ENCODE data around the gene MED26. TPM values are rescaled to one million over a fixed set of nuclear protein-coding genes. Genes with fewer than 3 reads are reported as not detected.

Gene MED26
- total RNA-seq, 1 experiment from 2014 or later = 11.4 TPM

DNA sequence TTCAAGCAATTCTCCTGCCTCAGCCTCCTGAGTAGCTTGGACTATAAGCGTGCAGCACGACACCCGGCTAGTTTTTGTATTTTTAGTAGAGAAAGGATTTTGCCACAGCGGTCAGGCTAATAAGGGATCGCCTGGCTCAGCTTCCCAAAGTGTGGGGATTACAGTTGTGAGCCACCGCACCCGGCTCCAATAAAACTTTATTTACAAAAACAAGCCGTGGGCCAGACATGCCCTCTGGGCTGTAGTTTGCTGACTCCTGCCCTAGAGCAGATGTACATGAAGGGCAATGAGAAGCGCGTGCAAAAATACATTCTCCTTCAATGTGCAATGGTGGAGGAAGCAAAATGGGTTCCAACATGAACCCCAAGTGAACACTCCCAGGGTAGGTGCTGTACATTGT, 13.7 kb upstream of the MED26 start:
- no peak overlapping the region for H3K4me2 ChIP-seq (ENCODE audit: insufficient read depth, insufficient read length, low read length)
- H3K9me3 Mint-ChIP-seq = no peaks in the 10 kb centered on the region
- H2BK15ac ChIP-seq (ENCODE audit: low read depth, low read length) = no peak overlapping the region
- no peak overlapping the region for H2AFZ ChIP-seq (ENCODE audit: low read length)
- H4K91ac ChIP-seq (ENCODE audit: insufficient read length, low read depth, low read length) = no peak overlapping the region
- no peak overlapping the region for H3K23ac ChIP-seq (ENCODE audit: insufficient read length, low read depth, low read length)
- WGBS (ENCODE audit: extremely low coverage, insufficient read length, low lambda C conversion rate) = no CpG with 5 or more reads among the region's 10 CpGs
- H3K56ac ChIP-seq (ENCODE audit: insufficient read length, low read depth, low read length) = no peak overlapping the region
- no peak for DNase-seq
- H3K27ac Mint-ChIP-seq = no peak overlapping the region; a peak in 1 of 7 replicates
- no peaks in the 10 kb centered on the region for H3K27me3 Mint-ChIP-seq (ENCODE audit: low read depth)
- peaks cover 2% of the 10 kb centered on the region; the same call in 1 of the 2 replicates for H3K79me2 ChIP-seq (ENCODE audit: insufficient read depth, low read length)
- H3K4me3 Mint-ChIP-seq = no peak overlapping the region
- no peak overlapping the region for H3K27ac ChIP-seq (ENCODE audit: insufficient read length, low read depth, low read length)
- no peaks in the 10 kb centered on the region for H3K23me2 ChIP-seq (ENCODE audit: insufficient read length, low read depth, low read length, poor library complexity, severe bottlenecking)
- H3K9me3 ChIP-seq (ENCODE audit: control insufficient read depth, low read depth, low read length) = no peaks in the 10 kb centered on the region
- H3K9ac ChIP-seq (ENCODE audit: extremely low read depth, insufficient read length, low read length) = no peak overlapping the region
- H3K36me3 Mint-ChIP-seq (ENCODE audit: insufficient read depth in 1 of 3, low read depth in 3 of 3) = peaks cover 33 to 81% (median 61%) of the 10 kb centered on the region in 3 experiments
- H3K18ac ChIP-seq (ENCODE audit: insufficient read length, low read depth, low read length) = no peak overlapping the region
- no peak overlapping the region for H2BK5ac ChIP-seq (ENCODE audit: insufficient read length, low read length)
- TF ChIP-seq, protein P1, sequence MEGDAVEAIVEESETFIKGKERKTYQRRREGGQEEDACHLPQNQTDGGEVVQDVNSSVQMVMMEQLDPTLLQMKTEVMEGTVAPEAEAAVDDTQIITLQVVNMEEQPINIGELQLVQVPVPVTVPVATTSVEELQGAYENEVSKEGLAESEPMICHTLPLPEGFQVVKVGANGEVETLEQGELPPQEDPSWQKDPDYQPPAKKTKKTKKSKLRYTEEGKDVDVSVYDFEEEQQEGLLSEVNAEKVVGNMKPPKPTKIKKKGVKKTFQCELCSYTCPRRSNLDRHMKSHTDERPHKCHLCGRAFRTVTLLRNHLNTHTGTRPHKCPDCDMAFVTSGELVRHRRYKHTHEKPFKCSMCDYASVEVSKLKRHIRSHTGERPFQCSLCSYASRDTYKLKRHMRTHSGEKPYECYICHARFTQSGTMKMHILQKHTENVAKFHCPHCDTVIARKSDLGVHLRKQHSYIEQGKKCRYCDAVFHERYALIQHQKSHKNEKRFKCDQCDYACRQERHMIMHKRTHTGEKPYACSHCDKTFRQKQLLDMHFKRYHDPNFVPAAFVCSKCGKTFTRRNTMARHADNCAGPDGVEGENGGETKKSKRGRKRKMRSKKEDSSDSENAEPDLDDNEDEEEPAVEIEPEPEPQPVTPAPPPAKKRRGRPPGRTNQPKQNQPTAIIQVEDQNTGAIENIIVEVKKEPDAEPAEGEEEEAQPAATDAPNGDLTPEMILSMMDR (conservative IDR thresholded peaks at IDR 0.05) = no peak
- no peak overlapping the region for H2BK120ac ChIP-seq (ENCODE audit: low read depth, low read length, poor library complexity, severe bottlenecking)
- H4K8ac ChIP-seq (replicated peaks; ENCODE audit: insufficient read length, low read depth, low read length) = no peak overlapping the region
- peaks cover 25% of the 10 kb centered on the region for H3K79me1 ChIP-seq (ENCODE audit: insufficient read depth, low read depth, low read length, poor library complexity, severe bottlenecking)
- H2AK5ac ChIP-seq (ENCODE audit: insufficient read length, low read length) = no peak overlapping the region
- no peaks in the 10 kb centered on the region for H3K4me1 ChIP-seq (ENCODE audit: insufficient read depth, low read length)
- no peak overlapping the region for H3T11ph ChIP-seq (ENCODE audit: low read length)
- no peaks in the 10 kb centered on the region for H3K4me1 Mint-ChIP-seq
- no peak overlapping the region for H3K14ac ChIP-seq (ENCODE audit: insufficient read depth, low read length)
- H2BK20ac ChIP-seq (ENCODE audit: low read depth, low read length, poor library complexity, severe bottlenecking) = no peak overlapping the region
- no peaks in the 10 kb centered on the region for H4K20me1 ChIP-seq (ENCODE audit: control insufficient read depth, insufficient read depth, insufficient read length)
- no peak overlapping the region for H4K5ac ChIP-seq (ENCODE audit: insufficient read length, low read depth, low read length)
- H3K27me3 ChIP-seq (ENCODE audit: insufficient read depth, low read length) = no peaks in the 10 kb centered on the region
- no peak overlapping the region for H2BK12ac ChIP-seq (ENCODE audit: insufficient read length, low read depth, low read length)
- H3K4ac ChIP-seq (ENCODE audit: low read depth, low read length) = no peak overlapping the region
